ENCODE measurements around the gene CAD. TPM values are rescaled to one million over a fixed set of nuclear protein-coding genes. Genes with fewer than 3 reads are reported as not detected.

The CAD gene
- total and polyA plus RNA-seq, 8 donors, result 4.4 to 130 (median 15.9) TPM

- H3K27ac ChIP-seq, result no peak overlapping the region
- intact Hi-C loops (cut with DNase I; ENCODE audit: low total_unique reads), result no loop called here
- 52 to 62% (median 53%) methylated on average over 13 of the region's 13 CpGs for WGBS, 5 donors
- peaks cover 5 to 7% (median 6%) of the 10 kb centered on the region in 4 donors for H3K4me1 ChIP-seq
- no peaks in the 10 kb centered on the region for H3K9me3 ChIP-seq
- H3K36me3 ChIP-seq, result no peaks in the 10 kb centered on the region
- TF ChIP-seq POLR2AphosphoS5 (IDR thresholded peaks at IDR 0.05) (no peak), CTCF (IDR thresholded peaks at IDR 0.05) (no peak), POLR2A (IDR thresholded peaks at IDR 0.05) (no peak), EP300 (IDR thresholded peaks at IDR 0.05) (no peak)
- DNase-seq, result no peak
- no peak overlapping the region for H3K4me3 ChIP-seq
- H3K27me3 ChIP-seq, result peaks cover 0 to 60% (median 18%) of the 10 kb centered on the region in 3 donors
These were observed 33.6 kb downstream of the CAD start for GRCh38 chr2:27250652-27251379.

GRCh38 chr2:27251766-27252165 lies 34.6 kb downstream of the CAD start:
- Histone ChIP-seq H3K9me3 (no peaks in the 10 kb centered on the region), H3K36me3 (no peaks in the 10 kb centered on the region), H3K27me3 (peaks cover 0 to 69% (median 19%) of the 10 kb centered on the region in 3 donors), H3K27ac (no peak overlapping the region), H3K4me1 (peaks cover 5 to 7% (median 6%) of the 10 kb centered on the region in 4 donors), H3K4me3 (no peak overlapping the region)
- 72 to 83% (median 76%) methylated on average over 13 of the region's 13 CpGs for WGBS, 5 donors
- intact Hi-C loops (cut with DNase I; ENCODE audit: low total_unique reads), result no loop called here
- no peak for TF ChIP-seq POLR2A (IDR thresholded peaks at IDR 0.05)
- TF ChIP-seq CTCF (IDR thresholded peaks at IDR 0.05), result no peak
- no peak for TF ChIP-seq POLR2AphosphoS5 (IDR thresholded peaks at IDR 0.05)
- no peak for TF ChIP-seq EP300 (IDR thresholded peaks at IDR 0.05)
- no peak for DNase-seq

- no peak overlapping the region for H3K4me3 ChIP-seq
- intact Hi-C loops (cut with DNase I; ENCODE audit: low total_unique reads), result no loop called here
- no peak for DNase-seq
- no peak overlapping the region for H3K27ac ChIP-seq
- 31 to 37% (median 32%) methylated on average over 10 to 13 of the region's 13 CpGs for WGBS, 5 donors
- H3K9me3 ChIP-seq, result no peaks in the 10 kb centered on the region
- H3K4me1 ChIP-seq, result peaks cover 3 to 5% (median 4%) of the 10 kb centered on the region in 4 donors
- TF ChIP-seq POLR2A (IDR thresholded peaks at IDR 0.05), result no peak
- no peak for TF ChIP-seq CTCF (IDR thresholded peaks at IDR 0.05)
- no peak for TF ChIP-seq EP300 (IDR thresholded peaks at IDR 0.05)
- TF ChIP-seq POLR2AphosphoS5 (IDR thresholded peaks at IDR 0.05), result no peak
- no peaks in the 10 kb centered on the region for H3K36me3 ChIP-seq
- peaks cover 15 to 95% (median 37%) of the 10 kb centered on the region in 3 donors for H3K27me3 ChIP-seq
These were observed 38.0 kb downstream of the CAD start for GRCh38 chr2:27255187-27255586.

GRCh38 chr2:27255660-27256059 lies 38.5 kb downstream of the CAD start:
- Histone ChIP-seq H3K27me3 (peaks cover 15 to 95% (median 37%) of the 10 kb centered on the region in 3 donors), H3K27ac (no peak overlapping the region), H3K4me1 (peaks cover 0 to under 1% (median 0%) of the 10 kb centered on the region in 4 donors), H3K9me3 (no peaks in the 10 kb centered on the region), H3K36me3 (no peaks in the 10 kb centered on the region), H3K4me3 (no peak overlapping the region)
- TF ChIP-seq POLR2A (IDR thresholded peaks at IDR 0.05), result no peak
- no peak for TF ChIP-seq EP300 (IDR thresholded peaks at IDR 0.05)
- no peak for TF ChIP-seq CTCF (IDR thresholded peaks at IDR 0.05)
- no peak for TF ChIP-seq POLR2AphosphoS5 (IDR thresholded peaks at IDR 0.05)
- 22 to 35% (median 28%) methylated on average over 1 of the region's 1 CpG for WGBS, 5 donors
- intact Hi-C loops (cut with DNase I; ENCODE audit: low total_unique reads), result no loop called here
- DNase-seq, result no peak

All from stomach (tissue), 9 donors.